ENCODE data around the gene INHBA. TPM values are rescaled to one million over a fixed set of nuclear protein-coding genes. Genes with fewer than 3 reads are reported as not detected.

The INHBA gene
- total RNA-seq, 4 donors from 2014 or later: 0.93 to 3.5 (median 1.7) TPM

- ATAC-seq (ENCODE audit: low FRiP score) (no peak), DNase-seq (ENCODE audit: low spot score) (no peak)
- no peak for TF ChIP-seq CTCF (IDR thresholded peaks at IDR 0.05)
Measured at GRCh38 chr7:41742401-41743020, 39.6 kb upstream of the INHBA start.

GRCh38 chr7:41738806-41739205 is 35.9 kb upstream of the INHBA start:
- ATAC-seq (ENCODE audit: low FRiP score): no peak
- TF ChIP-seq CTCF (IDR thresholded peaks at IDR 0.05): no peak
- DNase-seq (ENCODE audit: low spot score): no peak

- no peak for ATAC-seq (ENCODE audit: low FRiP score)
- TF ChIP-seq CTCF (IDR thresholded peaks at IDR 0.05): no peak
- DNase-seq (ENCODE audit: low spot score): no peak
Measured at GRCh38 chr7:41738336-41738735, 35.4 kb upstream of the INHBA start.

- ATAC-seq (ENCODE audit: low FRiP score): no peak
- TF ChIP-seq CTCF (IDR thresholded peaks at IDR 0.05): no peak
- DNase-seq (ENCODE audit: low spot score): no peak
Measured at GRCh38 chr7:41735206-41735605, 32.3 kb upstream of the INHBA start.

GRCh38 chr7:41732843-41733306 is 30.0 kb upstream of the INHBA start:
- no peak for TF ChIP-seq CTCF (IDR thresholded peaks at IDR 0.05)
- DNase-seq (ENCODE audit: low spot score): no peak
- ATAC-seq (ENCODE audit: low FRiP score): no peak

- DNase-seq (ENCODE audit: low spot score): no peak
- no peak for ATAC-seq (ENCODE audit: low FRiP score)
- TF ChIP-seq CTCF (IDR thresholded peaks at IDR 0.05): no peak
Measured at GRCh38 chr7:41732436-41732785, 29.5 kb upstream of the INHBA start.
